BE2C (cell line): ENCODE data around the gene FBXO48.

Source experiments
- DNase-seq: peaks from one replicate; pipeline ENCODE4 v3.0.0-alpha.2; 2020
- H3K27me3 ChIP-seq: fragments of 250-450 bp; sonication (Bioruptor Pico); 2 replicates; pipeline ENCODE4 v1.5.1; 2020; ENCODE audit warnings: mild to moderate bottlenecking
- H3K36me3 ChIP-seq: fragments of 250-450 bp; sonication (Bioruptor Pico); 2 replicates; pipeline ENCODE4 v1.5.1; 2020; ENCODE audit warnings: mild to moderate bottlenecking
- H3K4me1 ChIP-seq: fragments of 250-450 bp; sonication (Bioruptor Pico); 2 replicates; pipeline ENCODE4 v1.5.1; 2020
- H3K4me3 ChIP-seq: 2 replicates; pipeline ENCODE4 v1.5.1; 2011; ENCODE audit warnings: low read depth, low read length
- H3K9me3 ChIP-seq: fragments of 250-450 bp; sonication (Bioruptor Pico); 2 replicates; pipeline ENCODE4 v1.5.1; 2020
- CTCF ChIP-seq: IDR thresholded peaks from 2 replicates; pipeline ENCODE4 v1.5.1; 2012; ENCODE audit warnings: mild to moderate bottlenecking, low read depth, low read length

Gene FBXO48

DNA sequence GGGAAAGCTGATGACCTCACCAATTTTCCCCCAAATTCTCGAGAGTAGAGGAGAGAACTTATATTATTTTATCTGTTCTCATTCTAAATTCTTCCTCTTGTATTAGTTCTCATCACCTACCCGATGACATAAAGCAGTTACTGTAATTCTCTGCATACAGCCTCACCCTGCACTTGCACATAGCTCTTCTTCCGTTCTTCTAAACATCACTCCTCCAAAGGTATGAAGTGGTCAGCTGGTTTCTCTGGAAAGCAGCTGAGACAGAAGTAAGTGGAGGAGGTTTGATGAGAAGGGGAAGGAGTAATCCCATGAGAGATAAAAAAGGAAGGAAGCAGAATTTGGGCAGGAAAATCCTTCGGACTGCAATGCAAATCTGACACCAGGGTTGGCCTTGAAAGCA lies 39.0 kb downstream of the FBXO48 start:
- Histone ChIP-seq H3K9me3 (no peaks in the 10 kb centered on the region), H3K4me3 (no peak overlapping the region), H3K36me3 (no peaks in the 10 kb centered on the region), H3K27me3 (no peaks in the 10 kb centered on the region), H3K4me1 (no peaks in the 10 kb centered on the region)
- DNase-seq = no peak
- no peak for TF ChIP-seq CTCF

DNA sequence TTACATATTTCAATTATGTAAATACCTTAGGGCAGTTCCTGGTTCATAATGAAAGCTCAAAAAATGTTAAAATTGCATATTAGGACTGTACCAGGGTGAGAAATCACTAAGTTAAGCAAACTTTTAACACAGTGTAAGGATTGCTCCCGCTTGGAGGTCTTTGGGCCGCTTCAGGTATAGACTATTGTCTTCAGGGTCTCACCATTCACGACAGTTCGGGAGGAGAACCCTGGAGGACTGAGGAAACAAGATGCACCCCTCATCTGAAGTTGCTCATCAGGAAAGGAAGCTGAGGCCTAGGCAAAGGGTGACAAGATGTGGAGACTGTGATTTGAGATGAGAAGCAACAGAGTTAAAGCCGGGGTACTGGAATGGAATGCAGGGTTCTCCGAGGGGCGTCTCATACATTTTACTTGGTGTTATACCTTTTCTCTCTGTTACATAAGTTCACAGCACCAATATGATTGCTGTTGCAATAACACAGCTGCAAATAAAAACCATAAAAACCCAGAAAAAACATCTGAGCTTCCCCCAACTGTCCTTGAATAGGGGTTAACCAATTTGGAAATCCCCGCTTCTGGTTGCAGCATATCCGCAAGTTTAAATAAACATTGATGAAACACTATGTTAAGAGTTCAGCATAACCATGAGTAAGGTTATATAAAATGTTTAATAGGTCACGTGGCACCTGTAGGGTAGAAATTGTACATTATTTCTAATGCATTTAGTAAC lies 40.1 kb downstream of the FBXO48 start:
- TF ChIP-seq CTCF = no peak
- no peaks in the 10 kb centered on the region for H3K36me3 ChIP-seq
- no peaks in the 10 kb centered on the region for H3K27me3 ChIP-seq
- no peaks in the 10 kb centered on the region for H3K4me1 ChIP-seq
- H3K9me3 ChIP-seq = no peaks in the 10 kb centered on the region
- DNase-seq = no peak
- H3K4me3 ChIP-seq = no peak overlapping the region

- Histone ChIP-seq H3K36me3 (no peaks in the 10 kb centered on the region), H3K4me1 (no peaks in the 10 kb centered on the region), H3K4me3 (no peak overlapping the region), H3K27me3 (no peaks in the 10 kb centered on the region), H3K9me3 (no peaks in the 10 kb centered on the region)
- TF ChIP-seq CTCF = no peak
- DNase-seq = no peak
Measured at GRCh38 chr2:68426446-68426845, 40.6 kb downstream of the FBXO48 start.

- Histone ChIP-seq H3K4me3 (no peak overlapping the region), H3K4me1 (no peaks in the 10 kb centered on the region), H3K9me3 (no peaks in the 10 kb centered on the region), H3K27me3 (no peaks in the 10 kb centered on the region), H3K36me3 (no peaks in the 10 kb centered on the region)
- no peak for TF ChIP-seq CTCF
- DNase-seq = no peak
Measured at GRCh38 chr2:68425503-68425902, 41.6 kb downstream of the FBXO48 start.

GRCh38 chr2:68423966-68424650 lies 43.0 kb downstream of the FBXO48 start:
- Histone ChIP-seq H3K27me3 (no peaks in the 10 kb centered on the region), H3K36me3 (no peaks in the 10 kb centered on the region), H3K4me1 (no peaks in the 10 kb centered on the region), H3K9me3 (no peaks in the 10 kb centered on the region), H3K4me3 (no peak overlapping the region)
- DNase-seq = no peak
- TF ChIP-seq CTCF = no peak

DNA sequence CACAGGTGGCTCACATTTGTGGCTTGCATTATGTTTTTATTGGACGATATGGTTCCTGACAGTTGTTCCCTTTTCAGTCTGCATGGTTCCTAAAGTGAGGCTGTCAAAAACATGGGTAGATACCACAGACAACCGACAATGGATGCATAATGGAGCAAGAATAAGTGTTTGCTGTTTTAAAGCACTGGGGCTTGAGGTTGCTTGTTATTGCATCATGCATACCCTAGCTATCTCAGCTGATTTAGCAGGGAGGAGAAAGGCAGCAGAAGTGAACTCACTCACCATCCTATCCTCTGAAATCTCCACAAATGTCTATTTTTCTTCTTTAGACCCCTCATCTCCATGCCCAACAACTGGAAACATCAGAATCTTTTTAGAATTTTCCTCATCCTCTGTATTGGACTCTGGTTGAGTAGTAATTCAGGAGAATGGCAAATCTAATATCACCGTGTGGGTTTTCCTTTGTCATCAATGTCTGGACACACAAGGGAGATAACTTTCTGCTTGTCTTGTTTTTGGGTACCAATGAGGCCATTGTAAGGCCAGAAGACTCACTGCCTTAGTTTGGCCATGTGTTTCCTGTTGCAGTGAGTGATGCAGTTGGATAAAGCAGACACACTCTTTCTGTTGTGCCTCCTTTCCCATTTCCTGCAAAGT lies 46.7 kb downstream of the FBXO48 start:
- Histone ChIP-seq H3K4me1 (no peaks in the 10 kb centered on the region), H3K27me3 (no peaks in the 10 kb centered on the region), H3K9me3 (no peaks in the 10 kb centered on the region), H3K4me3 (no peak overlapping the region), H3K36me3 (no peaks in the 10 kb centered on the region)
- no peak for DNase-seq
- no peak for TF ChIP-seq CTCF
